ENCODE data around the gene SOX10. TPM values are rescaled to one million over a fixed set of nuclear protein-coding genes. Genes with fewer than 3 reads are reported as not detected.

SOX10 gene
- total and polyA plus RNA-seq, 3 donors from 2014 or later, result 5.0 to 6.1 (median 5.4) TPM

DNA sequence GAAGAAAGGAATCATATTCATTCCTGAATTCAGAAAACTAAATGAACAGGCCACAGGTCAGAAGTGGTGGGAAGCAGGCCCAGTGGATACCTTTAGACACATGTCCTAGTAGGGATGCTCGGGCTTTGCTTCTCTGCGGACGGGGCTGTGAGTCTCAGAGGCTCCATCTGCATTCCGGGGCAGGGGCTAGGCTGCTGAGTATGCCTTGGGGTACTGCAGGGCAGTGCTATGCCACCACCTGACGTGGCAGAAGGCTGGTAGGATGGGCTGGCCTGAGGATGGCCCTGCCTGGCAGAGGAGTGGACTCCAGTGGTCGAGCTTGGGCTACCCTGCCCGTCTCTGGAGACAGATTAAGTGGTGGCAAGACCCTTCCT, 40.5 kb downstream of the SOX10 start:
- Histone ChIP-seq H3K4me1 (no peaks in the 10 kb centered on the region), H3K4me3 (no peak overlapping the region), H3K9me3 (no peaks in the 10 kb centered on the region), H3K36me3 (ENCODE audit: low read depth, missing control alignments) (no peaks in the 10 kb centered on the region), H3K27me3 (no peaks in the 10 kb centered on the region), H3K27ac (no peak overlapping the region)
- 90 to 95% methylated on average over 7 of the region's 7 CpGs for WGBS, 2 donors
- no peak for TF ChIP-seq POLR2A (IDR thresholded peaks at IDR 0.05)
- TF ChIP-seq, protein P1, sequence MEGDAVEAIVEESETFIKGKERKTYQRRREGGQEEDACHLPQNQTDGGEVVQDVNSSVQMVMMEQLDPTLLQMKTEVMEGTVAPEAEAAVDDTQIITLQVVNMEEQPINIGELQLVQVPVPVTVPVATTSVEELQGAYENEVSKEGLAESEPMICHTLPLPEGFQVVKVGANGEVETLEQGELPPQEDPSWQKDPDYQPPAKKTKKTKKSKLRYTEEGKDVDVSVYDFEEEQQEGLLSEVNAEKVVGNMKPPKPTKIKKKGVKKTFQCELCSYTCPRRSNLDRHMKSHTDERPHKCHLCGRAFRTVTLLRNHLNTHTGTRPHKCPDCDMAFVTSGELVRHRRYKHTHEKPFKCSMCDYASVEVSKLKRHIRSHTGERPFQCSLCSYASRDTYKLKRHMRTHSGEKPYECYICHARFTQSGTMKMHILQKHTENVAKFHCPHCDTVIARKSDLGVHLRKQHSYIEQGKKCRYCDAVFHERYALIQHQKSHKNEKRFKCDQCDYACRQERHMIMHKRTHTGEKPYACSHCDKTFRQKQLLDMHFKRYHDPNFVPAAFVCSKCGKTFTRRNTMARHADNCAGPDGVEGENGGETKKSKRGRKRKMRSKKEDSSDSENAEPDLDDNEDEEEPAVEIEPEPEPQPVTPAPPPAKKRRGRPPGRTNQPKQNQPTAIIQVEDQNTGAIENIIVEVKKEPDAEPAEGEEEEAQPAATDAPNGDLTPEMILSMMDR (IDR thresholded peaks at IDR 0.05), result no peak
- intact Hi-C loops (cut with DNase I; ENCODE audit: low total_unique reads), result no loop called here
- DNase-seq, result no peak

DNA sequence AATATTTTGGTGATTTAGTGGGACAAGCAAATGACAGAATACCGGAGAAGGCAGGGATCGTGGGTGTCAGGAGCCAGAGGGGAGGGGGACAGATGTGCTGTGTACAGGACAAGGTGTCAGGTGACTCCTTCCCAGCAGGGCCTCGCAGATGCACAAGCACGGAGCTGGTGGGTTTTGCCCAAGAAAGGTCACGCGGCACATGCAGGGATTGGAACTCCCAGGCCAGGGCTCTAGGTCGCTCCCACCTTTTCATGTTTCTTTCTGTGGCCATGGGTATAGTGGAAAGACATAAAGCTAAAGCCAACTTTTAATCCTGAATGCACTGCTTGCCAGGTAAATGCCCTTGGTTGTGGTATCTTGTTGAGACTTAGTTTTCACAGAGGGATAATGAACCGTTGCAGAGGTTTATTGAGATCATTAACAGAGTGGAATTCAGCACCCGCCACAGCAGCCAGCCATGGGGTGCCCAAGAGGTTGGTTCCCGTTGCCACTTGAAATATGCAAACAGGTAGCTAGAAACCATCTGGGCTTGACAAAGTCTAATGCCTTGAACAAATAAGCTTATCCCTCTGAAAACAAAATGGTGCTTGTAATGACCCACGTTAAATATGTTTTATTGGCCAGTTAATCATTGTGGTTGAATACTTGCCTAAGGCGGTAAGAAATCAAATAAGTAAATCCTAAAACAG, 41.1 kb downstream of the SOX10 start:
- DNase-seq, result no peak
- 90 to 93% methylated on average over 12 of the region's 12 CpGs for WGBS, 2 donors
- intact Hi-C loops (cut with DNase I; ENCODE audit: low total_unique reads), result no loop called here
- no peak overlapping the region for H3K27ac ChIP-seq
- no peaks in the 10 kb centered on the region for H3K36me3 ChIP-seq (ENCODE audit: low read depth, missing control alignments)
- H3K4me1 ChIP-seq, result no peaks in the 10 kb centered on the region
- TF ChIP-seq, protein P1 (IDR thresholded peaks at IDR 0.05), result no peak
- no peak overlapping the region for H3K4me3 ChIP-seq
- H3K27me3 ChIP-seq, result no peaks in the 10 kb centered on the region
- no peaks in the 10 kb centered on the region for H3K9me3 ChIP-seq

DNA sequence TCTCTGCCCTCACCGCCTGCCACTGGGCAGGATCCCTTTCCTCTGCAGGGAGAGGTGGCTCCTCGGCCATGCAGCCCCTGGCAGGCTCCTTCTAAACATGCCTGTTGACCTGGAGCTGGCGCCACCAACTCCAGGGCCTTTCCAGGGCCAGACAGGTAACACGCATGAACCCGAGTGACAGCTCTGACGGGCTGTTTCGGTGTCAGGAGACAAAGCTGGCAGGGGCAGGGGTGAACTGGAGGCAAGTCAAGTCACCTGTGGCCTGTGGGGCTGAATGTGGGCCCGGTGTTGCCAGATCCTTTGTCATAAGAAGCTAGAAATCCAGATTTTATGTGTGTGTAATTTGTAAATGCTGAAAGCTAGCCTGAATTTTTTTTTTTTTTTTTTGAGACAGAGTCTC, 42.2 kb downstream of the SOX10 start:
- no peak for TF ChIP-seq POLR2A (IDR thresholded peaks at IDR 0.05)
- TF ChIP-seq, protein P1 (IDR thresholded peaks at IDR 0.05), result no peak
- no peak overlapping the region for H3K27ac ChIP-seq
- intact Hi-C loops (cut with DNase I; ENCODE audit: low total_unique reads), result no loop called here
- no peak overlapping the region for H3K4me3 ChIP-seq
- WGBS, 2 donors, result 92 to 98% methylated on average over 7 to 8 of the region's 8 CpGs
- no peaks in the 10 kb centered on the region for H3K36me3 ChIP-seq (ENCODE audit: low read depth, missing control alignments)
- H3K27me3 ChIP-seq, result no peaks in the 10 kb centered on the region
- H3K9me3 ChIP-seq, result no peaks in the 10 kb centered on the region
- DNase-seq, result no peak
- H3K4me1 ChIP-seq, result no peaks in the 10 kb centered on the region

DNA sequence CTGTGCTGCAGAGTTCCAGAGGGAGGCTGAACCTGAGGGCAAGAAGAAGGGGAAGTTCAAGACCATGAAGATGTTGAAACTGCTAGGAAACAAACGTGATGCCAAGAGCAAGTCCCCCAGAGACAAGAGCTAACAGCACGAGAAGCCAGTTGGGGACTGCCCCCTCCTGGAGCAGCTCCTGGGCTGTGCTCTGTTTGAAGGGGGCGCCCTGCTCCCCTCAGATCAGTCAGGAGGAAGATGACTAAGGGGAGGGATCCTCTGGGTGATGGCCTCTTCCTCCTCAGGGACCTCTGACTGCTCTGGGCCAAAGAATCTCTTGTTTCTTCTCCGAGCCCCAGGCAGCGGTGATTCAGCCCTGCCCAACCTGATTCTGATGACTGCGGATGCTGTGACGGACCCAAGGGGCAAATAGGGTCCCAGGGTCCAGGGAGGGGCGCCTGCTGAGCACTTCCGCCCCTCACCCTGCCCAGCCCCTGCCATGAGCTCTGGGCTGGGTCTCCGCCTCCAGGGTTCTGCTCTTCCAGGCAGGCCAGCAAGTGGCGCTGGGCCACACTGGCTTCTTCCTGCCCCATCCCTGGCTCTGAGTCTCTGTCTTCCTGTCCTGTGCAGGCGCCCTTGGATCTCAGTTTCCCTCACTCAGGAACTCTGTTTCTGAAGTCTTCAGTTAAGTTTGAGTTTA, 43.5 kb downstream of the SOX10 start:
- Histone ChIP-seq H3K4me1 (no peaks in the 10 kb centered on the region), H3K36me3 (ENCODE audit: low read depth, missing control alignments) (no peaks in the 10 kb centered on the region), H3K27ac (no peak overlapping the region)

More for the DNA sequence above, 43.5 kb downstream of the SOX10 start:
- TF ChIP-seq, protein P1 (IDR thresholded peaks at IDR 0.05), result no peak
- no peak for TF ChIP-seq POLR2A (IDR thresholded peaks at IDR 0.05)
- Histone ChIP-seq H3K27me3 (no peaks in the 10 kb centered on the region), H3K9me3 (no peaks in the 10 kb centered on the region), H3K4me3 (no peak overlapping the region)
- DNase-seq, result peak; percentile 25
- intact Hi-C loops (cut with DNase I; ENCODE audit: low total_unique reads), result no loop called here
- 81 to 88% methylated on average over 8 to 12 of the region's 12 CpGs for WGBS, 2 donors
